NCI-H2107 treated with DMSO at 0.1 percent for 48 hours (cell line): Measurements from ENCODE around the gene PAX2.

Source experiments
- DNase-seq: peaks from one replicate; lab custom pipeline; 2025; ENCODE audit not compliant: unreplicated experiment; lab: John Stamatoyannopoulos, UW

The PAX2 gene

GRCh38 chr10:100873827-100874326, 128.5 kb downstream of the PAX2 start:
- no peak for DNase-seq

GRCh38 chr10:100874702-100875483, 129.5 kb downstream of the PAX2 start:
- no peak for DNase-seq

- no peak for DNase-seq
Measured at GRCh38 chr10:100875484-100876166, 130.2 kb downstream of the PAX2 start.

- DNase-seq: no peak
Measured at GRCh38 chr10:100876585-100877460, 131.4 kb downstream of the PAX2 start.

GRCh38 chr10:100877461-100877850, 132.1 kb downstream of the PAX2 start:
- no peak for DNase-seq

- DNase-seq: peak; percentile 10
Measured at GRCh38 chr10:100878291-100878910, 133.0 kb downstream of the PAX2 start.
